Osteocyte (in vitro differentiated cells): Measurements from ENCODE around the gene OR2T8. TPM values are rescaled to one million over a fixed set of nuclear protein-coding genes. Genes with fewer than 3 reads are reported as not detected.

Experiments
- DNase-seq: peaks from one replicate; pipeline ENCODE4 v3.0.0; 2021; ENCODE audit warnings: mixed read lengths; ENCODE audit not compliant: unreplicated experiment; ENCODE audit errors: extremely low spot score
- H3K27ac Mint-ChIP-seq: one replicate; pipeline ENCODE4 v1.8.0; 2021; ENCODE audit warnings: mild to moderate bottlenecking, mixed read lengths; ENCODE audit not compliant: unreplicated experiment
- H3K27me3 Mint-ChIP-seq: one replicate; pipeline ENCODE4 v1.8.0; 2021; ENCODE audit warnings: mixed read lengths; ENCODE audit not compliant: unreplicated experiment
- H3K36me3 Mint-ChIP-seq: one replicate; pipeline ENCODE4 v1.8.0; 2021; ENCODE audit warnings: mixed read lengths; ENCODE audit not compliant: unreplicated experiment
- H3K4me1 Mint-ChIP-seq: one replicate; pipeline ENCODE4 v1.8.0; 2021; ENCODE audit warnings: mixed read lengths; ENCODE audit not compliant: unreplicated experiment
- H3K4me3 Mint-ChIP-seq: one replicate; pipeline ENCODE4 v1.8.0; 2021; ENCODE audit warnings: mild to moderate bottlenecking, moderate library complexity, mixed read lengths; ENCODE audit not compliant: unreplicated experiment
- H3K9me3 Mint-ChIP-seq: one replicate; pipeline ENCODE4 v1.8.0; 2021; ENCODE audit warnings: mixed read lengths; ENCODE audit not compliant: unreplicated experiment
- total RNA-seq: library from RNA; stranded (reverse); gene quantifications from 2 replicates; pipeline ENCODE4 v1.2.1, GENCODE V29; 2021
- TF ChIP-seq, protein P1 (sequence below): fragments of 200-600 bp; sonication (generic); IDR thresholded peaks from 2 replicates; pipeline ENCODE4 v1.5.0; 2021; ENCODE audit warnings: antibody characterized with exemption, mild to moderate bottlenecking, moderate library complexity

The OR2T8 gene
- total RNA-seq, 1 donor from 2014 or later, result not detected

DNA sequence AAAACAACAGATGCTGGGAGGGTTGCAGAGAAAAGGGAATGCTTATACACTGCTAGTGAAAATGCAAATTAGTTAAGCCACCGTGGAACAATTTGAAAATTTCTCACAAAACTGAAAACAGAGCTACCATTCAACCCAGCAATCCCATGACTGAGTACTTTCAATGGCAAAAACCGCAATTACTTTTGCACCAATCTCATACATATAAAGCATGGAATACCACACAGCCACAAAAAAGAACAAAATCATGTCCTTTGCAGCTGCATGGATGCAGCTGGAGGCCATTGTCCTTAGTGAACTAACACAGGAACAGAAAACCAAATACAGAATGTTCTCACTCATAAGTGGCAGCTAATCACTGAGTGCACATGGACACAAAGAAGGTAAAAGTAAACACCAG lies 6.3 kb upstream of the OR2T8 start:
- H3K4me3 Mint-ChIP-seq, result no peak overlapping the region
- H3K27ac Mint-ChIP-seq, result no peak overlapping the region
- peaks cover 13% of the 10 kb centered on the region for H3K9me3 Mint-ChIP-seq
- DNase-seq, result no peak
- no peaks in the 10 kb centered on the region for H3K36me3 Mint-ChIP-seq
- H3K4me1 Mint-ChIP-seq, result no peaks in the 10 kb centered on the region
- H3K27me3 Mint-ChIP-seq, result no peaks in the 10 kb centered on the region
- TF ChIP-seq, protein P1, sequence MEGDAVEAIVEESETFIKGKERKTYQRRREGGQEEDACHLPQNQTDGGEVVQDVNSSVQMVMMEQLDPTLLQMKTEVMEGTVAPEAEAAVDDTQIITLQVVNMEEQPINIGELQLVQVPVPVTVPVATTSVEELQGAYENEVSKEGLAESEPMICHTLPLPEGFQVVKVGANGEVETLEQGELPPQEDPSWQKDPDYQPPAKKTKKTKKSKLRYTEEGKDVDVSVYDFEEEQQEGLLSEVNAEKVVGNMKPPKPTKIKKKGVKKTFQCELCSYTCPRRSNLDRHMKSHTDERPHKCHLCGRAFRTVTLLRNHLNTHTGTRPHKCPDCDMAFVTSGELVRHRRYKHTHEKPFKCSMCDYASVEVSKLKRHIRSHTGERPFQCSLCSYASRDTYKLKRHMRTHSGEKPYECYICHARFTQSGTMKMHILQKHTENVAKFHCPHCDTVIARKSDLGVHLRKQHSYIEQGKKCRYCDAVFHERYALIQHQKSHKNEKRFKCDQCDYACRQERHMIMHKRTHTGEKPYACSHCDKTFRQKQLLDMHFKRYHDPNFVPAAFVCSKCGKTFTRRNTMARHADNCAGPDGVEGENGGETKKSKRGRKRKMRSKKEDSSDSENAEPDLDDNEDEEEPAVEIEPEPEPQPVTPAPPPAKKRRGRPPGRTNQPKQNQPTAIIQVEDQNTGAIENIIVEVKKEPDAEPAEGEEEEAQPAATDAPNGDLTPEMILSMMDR, result no peak

DNA sequence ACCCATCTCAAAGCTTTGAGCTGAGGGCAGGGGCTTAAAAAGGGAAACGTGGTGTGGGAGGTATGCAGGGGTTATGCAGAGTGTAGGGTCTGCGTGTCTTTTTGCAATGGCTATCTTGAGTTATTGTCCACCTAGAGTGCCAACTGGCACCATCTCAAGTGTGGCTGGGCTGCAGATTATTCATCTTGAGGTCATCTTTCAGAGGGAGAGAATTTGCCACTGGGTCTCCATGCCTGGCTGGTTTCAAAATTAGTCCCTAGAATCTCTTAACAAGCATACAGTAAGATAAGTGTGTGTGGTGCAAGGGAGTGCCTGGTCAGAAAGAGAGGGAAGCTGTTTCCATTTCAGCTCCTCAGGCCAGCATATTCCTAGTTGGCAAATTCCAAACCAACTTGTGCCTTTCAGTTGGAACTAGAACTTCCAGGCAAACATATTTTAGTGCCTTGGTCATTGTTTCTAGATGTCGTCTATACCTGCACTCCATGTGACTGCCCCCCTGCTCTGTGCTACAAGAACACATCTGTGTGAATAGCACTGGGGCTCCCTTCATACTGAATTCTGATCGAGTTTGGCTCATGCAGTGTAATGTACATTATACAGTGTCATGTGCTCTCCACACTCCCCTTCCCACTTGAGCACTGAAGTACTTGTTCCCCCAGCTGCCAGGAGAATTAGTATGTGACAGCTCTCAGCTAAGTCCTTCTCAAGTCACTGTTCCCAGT lies 5.0 kb upstream of the OR2T8 start:
- DNase-seq, result no peak
- H3K4me1 Mint-ChIP-seq, result no peaks in the 10 kb centered on the region
- TF ChIP-seq, protein P1, result no peak
- no peak overlapping the region for H3K4me3 Mint-ChIP-seq
- H3K27me3 Mint-ChIP-seq, result no peaks in the 10 kb centered on the region
- H3K9me3 Mint-ChIP-seq, result peaks cover 12% of the 10 kb centered on the region
- H3K36me3 Mint-ChIP-seq, result no peaks in the 10 kb centered on the region
- H3K27ac Mint-ChIP-seq, result no peak overlapping the region

DNA sequence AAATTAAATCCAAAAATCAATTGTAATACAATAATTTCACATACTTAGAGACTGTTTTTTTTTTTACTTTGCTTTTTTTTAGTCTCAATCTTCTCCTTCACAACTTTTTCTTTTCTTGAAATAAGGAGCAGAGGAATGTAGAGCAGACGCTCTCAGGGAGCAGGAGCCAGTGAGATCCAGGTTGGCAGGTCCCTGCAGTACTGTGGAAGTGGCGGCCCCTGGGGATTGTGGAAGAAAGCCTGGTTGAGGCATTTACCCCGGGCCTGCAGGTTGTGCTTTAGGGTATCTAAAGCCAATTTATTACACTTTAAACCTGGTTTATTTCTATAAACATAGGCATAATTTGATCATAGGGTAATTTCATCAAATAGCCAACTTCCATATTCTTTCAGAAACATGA lies 3.9 kb downstream of the OR2T8 start:
- no peak overlapping the region for H3K27ac Mint-ChIP-seq
- DNase-seq, result no peak
- no peaks in the 10 kb centered on the region for H3K36me3 Mint-ChIP-seq
- H3K27me3 Mint-ChIP-seq, result no peaks in the 10 kb centered on the region
- TF ChIP-seq, protein P1, result no peak
- H3K4me3 Mint-ChIP-seq, result no peak overlapping the region
- H3K4me1 Mint-ChIP-seq, result no peaks in the 10 kb centered on the region
- no peaks in the 10 kb centered on the region for H3K9me3 Mint-ChIP-seq

DNA sequence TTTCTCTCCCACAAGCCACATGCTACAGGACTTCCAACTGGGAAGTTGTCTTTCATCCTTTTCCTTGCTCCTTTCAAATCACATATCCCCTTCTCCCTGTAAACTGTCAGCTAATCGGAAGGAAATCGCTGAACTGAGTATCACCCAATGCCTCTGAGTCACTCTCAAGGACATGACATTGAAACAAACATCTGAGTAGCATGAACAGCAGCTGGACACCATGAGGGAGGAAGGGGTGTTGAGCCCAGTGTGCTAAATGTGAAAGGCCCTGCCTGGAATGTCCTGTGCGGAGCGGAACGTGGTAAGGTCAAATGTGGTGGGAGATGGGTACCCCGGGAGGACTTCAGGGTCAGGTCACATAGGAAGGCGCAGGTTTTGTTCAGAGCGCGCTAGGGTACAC lies 4.8 kb downstream of the OR2T8 start, which contains the start of gene OR2AJ1:
TSS of gene OR2AJ1 (plus strand) at position 22 of the 400 bp plus-strand sequence. CDS start 8,880 bp downstream, outside the sequence.
- Mint-ChIP-seq H3K4me1 (no peaks in the 10 kb centered on the region), H3K36me3 (no peaks in the 10 kb centered on the region), H3K27me3 (no peaks in the 10 kb centered on the region), H3K4me3 (no peak within 1 kb of the TSS), H3K9me3 (peaks cover under 1% of the 10 kb centered on the region), H3K27ac (no peak within 1 kb of the TSS)
- TF ChIP-seq, protein P1, result no peak
- no peak for DNase-seq

DNA sequence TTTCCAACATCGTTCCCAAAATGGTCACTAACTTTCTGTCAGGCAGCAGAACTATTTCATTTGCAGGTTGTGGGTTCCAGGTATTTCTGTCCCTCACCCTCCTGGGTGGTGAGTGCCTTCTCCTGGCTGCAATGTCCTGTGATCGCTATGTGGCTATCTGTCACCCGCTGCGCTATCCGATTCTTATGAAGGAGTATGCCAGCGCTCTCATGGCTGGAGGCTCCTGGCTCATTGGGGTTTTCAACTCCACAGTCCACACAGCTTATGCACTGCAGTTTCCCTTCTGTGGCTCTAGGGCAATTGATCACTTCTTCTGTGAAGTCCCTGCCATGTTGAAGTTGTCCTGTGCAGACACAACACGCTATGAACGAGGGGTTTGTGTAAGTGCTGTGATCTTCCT lies 13.9 kb downstream of the OR2T8 start:
- H3K27me3 Mint-ChIP-seq, result peaks cover 7% of the 10 kb centered on the region
- H3K4me1 Mint-ChIP-seq, result peaks cover 3% of the 10 kb centered on the region
- H3K4me3 Mint-ChIP-seq, result no peak overlapping the region
- DNase-seq, result no peak
- TF ChIP-seq, protein P1, result no peak
- peaks cover 6% of the 10 kb centered on the region for H3K9me3 Mint-ChIP-seq
- H3K36me3 Mint-ChIP-seq, result no peaks in the 10 kb centered on the region
- H3K27ac Mint-ChIP-seq, result no peak overlapping the region
